Measurements from ENCODE around the gene LITAFD. TPM values are rescaled to one million over a fixed set of nuclear protein-coding genes. Genes with fewer than 3 reads are reported as not detected.

The LITAFD gene
- total RNA-seq, 1 experiment from 2014 or later, result not detected

DNA sequence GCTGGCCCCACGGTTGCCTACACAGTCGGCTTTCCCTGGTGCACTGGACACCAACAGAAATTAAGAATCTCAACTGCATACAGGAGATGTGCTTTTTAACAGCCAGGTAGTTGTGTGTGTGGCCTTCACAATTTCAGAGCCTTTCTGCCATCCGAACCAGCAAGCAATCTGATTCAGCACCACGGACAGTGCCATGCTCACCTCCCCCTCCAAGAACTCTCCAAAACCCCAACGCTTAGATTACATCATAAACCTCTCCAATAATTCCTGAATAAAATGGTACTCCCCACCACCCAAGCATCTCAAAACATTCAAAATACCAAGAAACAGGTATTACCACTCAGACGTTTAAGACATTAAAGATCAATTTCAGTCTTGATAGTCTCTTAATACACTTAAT lies 49.7 kb downstream of the LITAFD start:
- POLR2A ChIA-PET (ENCODE audit: unreplicated experiment), result no interaction called here
- H4K20me1 ChIP-seq (ENCODE audit: low read length), result peaks cover 75% of the 10 kb centered on the region
- no peak overlapping the region for H3K9ac ChIP-seq (ENCODE audit: low read length)
- H3K79me2 ChIP-seq (ENCODE audit: low read length), result peaks cover 100% of the 10 kb centered on the region
- no peak overlapping the region for H3K27ac ChIP-seq (ENCODE audit: low read length)
- H3K27me3 ChIP-seq (ENCODE audit: low read length), result no peaks in the 10 kb centered on the region
- no peak overlapping the region for H2AFZ ChIP-seq (ENCODE audit: low read length)
- TF ChIP-seq EZH2 (IDR thresholded peaks at IDR 0.05; ENCODE audit: low read length, unreplicated experiment) (no peak), EZH2phosphoT487 (IDR thresholded peaks at IDR 0.05; ENCODE audit: borderline replicate concordance, low read length) (no peak), CTCF (conservative IDR thresholded peaks at IDR 0.05; ENCODE audit: low read depth, low read length) (no peak)
- no peak for ATAC-seq
- H3K4me2 ChIP-seq (ENCODE audit: low read length), result no peak overlapping the region
- CTCF ChIA-PET, result interaction anchor here (0.6 kb wide), 1 partner anchor 77 kb away, joined by 3 read pairs; no protein-coding TSS in a partner anchor
- intact Hi-C loops (cut with micrococcal nuclease), result loop anchor here (10.0 kb wide), 1 partner anchor 73 kb away; no protein-coding TSS in a partner anchor
- H3F3A ChIP-seq (ENCODE audit: low read length, unreplicated experiment), result no peaks in the 10 kb centered on the region
- H3K9me2 ChIP-seq (replicated peaks; ENCODE audit: low read length), result no peaks in the 10 kb centered on the region
- no peak overlapping the region for H3K4me3 ChIP-seq (ENCODE audit: low read length)
- no peaks in the 10 kb centered on the region for H3K4me1 ChIP-seq (ENCODE audit: insufficient read depth, low read length)
- peaks cover 23% of the 10 kb centered on the region for H3K36me3 ChIP-seq (ENCODE audit: low read depth, low read length)
- no TSS peak for BruUV-seq (replicated peaks)
- no peaks in the 10 kb centered on the region for H3K9me3 ChIP-seq (ENCODE audit: low read length)
- peak; percentile 32 for DNase-seq

DNA sequence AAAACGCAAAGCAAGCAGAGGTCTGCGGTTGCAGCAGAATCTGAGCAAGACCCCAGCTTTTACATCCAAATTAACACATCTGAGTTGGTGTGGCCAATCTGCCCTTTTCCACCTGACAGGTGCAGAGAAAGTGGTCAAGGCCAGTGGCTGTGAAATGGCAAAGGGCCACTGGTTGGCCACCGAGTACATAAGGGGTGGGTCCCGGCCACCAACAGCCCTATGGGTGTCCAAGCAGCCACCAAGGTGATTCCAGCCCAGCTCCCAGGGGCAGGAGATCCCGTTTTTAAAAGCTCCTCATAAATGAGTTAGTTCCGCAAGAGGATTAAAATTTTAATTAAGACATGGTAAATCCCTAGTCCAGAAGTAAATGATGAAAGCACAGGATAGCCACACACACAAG lies 52.5 kb downstream of the LITAFD start:
- H3K4me1 ChIP-seq (ENCODE audit: insufficient read depth, low read length), result no peaks in the 10 kb centered on the region
- H2AFZ ChIP-seq (ENCODE audit: low read length), result no peak overlapping the region
- H3K9ac ChIP-seq (ENCODE audit: low read length), result no peak overlapping the region
- no peaks in the 10 kb centered on the region for H3F3A ChIP-seq (ENCODE audit: low read length, unreplicated experiment)
- intact Hi-C loops (cut with micrococcal nuclease), result loop anchor here (10.0 kb wide), 1 partner anchor 70 kb away; no protein-coding TSS in a partner anchor
- H3K79me2 ChIP-seq (ENCODE audit: low read length), result peaks cover 100% of the 10 kb centered on the region
- H3K4me2 ChIP-seq (ENCODE audit: low read length), result no peak overlapping the region
- H3K27me3 ChIP-seq (ENCODE audit: low read length), result no peaks in the 10 kb centered on the region
- BruUV-seq (replicated peaks), result no TSS peak
- no peak overlapping the region for H3K27ac ChIP-seq (ENCODE audit: low read length)
- no peak for TF ChIP-seq CTCF (conservative IDR thresholded peaks at IDR 0.05; ENCODE audit: low read depth, low read length)
- no peak for TF ChIP-seq EZH2 (IDR thresholded peaks at IDR 0.05; ENCODE audit: low read length, unreplicated experiment)
- no peak for TF ChIP-seq EZH2phosphoT487 (IDR thresholded peaks at IDR 0.05; ENCODE audit: borderline replicate concordance, low read length)
- H3K9me2 ChIP-seq (replicated peaks; ENCODE audit: low read length), result no peaks in the 10 kb centered on the region
- H3K9me3 ChIP-seq (ENCODE audit: low read length), result no peaks in the 10 kb centered on the region
- no peak overlapping the region for H3K4me3 ChIP-seq (ENCODE audit: low read length)
- ChIA-PET POLR2A (ENCODE audit: unreplicated experiment) (no interaction called here), CTCF (interaction anchor here (1.1 kb wide), 1 partner anchor 74 kb away, joined by 3 read pairs; no protein-coding TSS in a partner anchor)
- peaks cover 6% of the 10 kb centered on the region; the same call in 1 of the 2 replicates for H3K36me3 ChIP-seq (ENCODE audit: low read depth, low read length)
- ATAC-seq (no peak), DNase-seq (no peak)
- peaks cover 89% of the 10 kb centered on the region for H4K20me1 ChIP-seq (ENCODE audit: low read length)

Other genes starting within 250 kb of the LITAFD start
- gene ABAT, start 207.7 kb upstream of the LITAFD start, total RNA-seq (2014; rRNA removed), result 0.17 and 0.95 TPM in 2 replicates
- 5.8 and 7.4 TPM in 2 replicates for gene TMEM186, start 84.7 kb upstream of the LITAFD start, total RNA-seq (2014; rRNA removed)
- gene PMM2, start 84.5 kb upstream of the LITAFD start, total RNA-seq (2014; rRNA removed), result 28.4 and 35.2 TPM in 2 replicates
- gene CARHSP1, start 13.3 kb upstream of the LITAFD start, total RNA-seq (2014; rRNA removed), result 138 and 142 TPM in 2 replicates
- gene USP7, start 81.6 kb downstream of the LITAFD start, total RNA-seq (2014; rRNA removed), result 52.8 and 73.8 TPM in 2 replicates
- 24.4 and 28.6 TPM in 2 replicates for gene HAPSTR1, start 209.3 kb downstream of the LITAFD start, total RNA-seq (2014; rRNA removed)

All from PC-3 (cell line).